Fibroblast of pulmonary artery (primary cell): ENCODE results near the gene ZNF567.

Source experiments
- DNase-seq: peaks from one replicate; pipeline ENCODE4 v3.0.0-alpha.2; 2010; ENCODE audit warnings: low read depth
- H3K4me3 ChIP-seq: replicated peaks from 2 replicates; pipeline ENCODE4 v1.5.1; 2011; ENCODE audit warnings: low read depth, mild to moderate bottlenecking, control low read depth, low read length, moderate library complexity
- CTCF ChIP-seq: IDR thresholded peaks from 2 replicates; pipeline ENCODE4 v1.5.1; 2011; ENCODE audit warnings: mild to moderate bottlenecking, control low read depth, low read length, inconsistent platforms; ENCODE audit errors: missing control alignments

The ZNF567 gene

GRCh38 chr19:36750066-36750691 lies 62.8 kb downstream of the ZNF567 start:
- no peak for DNase-seq
- no peak for TF ChIP-seq CTCF
- no peak overlapping the region for H3K4me3 ChIP-seq
